T-helper 1 cell treated with Interleukin-12 subunit alpha and Interleukin-12 subunit beta and Interleukin-4 antibody, amounts not matched to agents 30 μg/mL and 1 μg/mL, for 36 hours (primary cell): ENCODE measurements around the gene EFNA2.
"Not testable (repeated sequence)": the region's sequence is repeated elsewhere in the genome, so short reads cannot be mapped to it uniquely, and the experiment has no call there.

Experiments used
- H3K27ac Mint-ChIP-seq: one replicate; pipeline ENCODE4 v1.8.0; 2021; ENCODE audit warnings: mild to moderate bottlenecking, mixed read lengths
- H3K27me3 Mint-ChIP-seq: one replicate; pipeline ENCODE4 v1.8.0; 2021; ENCODE audit warnings: low read depth, mixed read lengths
- H3K36me3 Mint-ChIP-seq: one replicate; pipeline ENCODE4 v1.8.0; 2021; ENCODE audit warnings: low read depth, mixed read lengths
- H3K4me1 Mint-ChIP-seq: one replicate; pipeline ENCODE4 v1.8.0; 2021; ENCODE audit warnings: low read depth, mixed read lengths
- H3K4me3 Mint-ChIP-seq: one replicate; pipeline ENCODE4 v1.8.0; 2021; ENCODE audit warnings: mild to moderate bottlenecking, moderate library complexity, mixed read lengths
- H3K9me3 Mint-ChIP-seq: one replicate; pipeline ENCODE4 v1.8.0; 2021; ENCODE audit warnings: mixed read lengths

EFNA2 gene

GRCh38 chr19:1332208-1332607 lies 46.5 kb downstream of the EFNA2 start:
- not testable (repeated sequence) for H3K27ac Mint-ChIP-seq, H3K36me3 Mint-ChIP-seq

GRCh38 chr19:1336079-1336684 lies 50.5 kb downstream of the EFNA2 start:
- H3K4me1 Mint-ChIP-seq, result no peaks in the 10 kb centered on the region
- H3K27me3 Mint-ChIP-seq, result no peaks in the 10 kb centered on the region
- no peak overlapping the region for H3K27ac Mint-ChIP-seq
- H3K36me3 Mint-ChIP-seq, result no peaks in the 10 kb centered on the region
- H3K4me3 Mint-ChIP-seq, result no peak overlapping the region
- H3K9me3 Mint-ChIP-seq, result no peaks in the 10 kb centered on the region

More at GRCh38 chr19:1332208-1332607, 46.5 kb downstream of the EFNA2 start:
- not testable (repeated sequence) for H3K27me3 Mint-ChIP-seq, H3K4me3 Mint-ChIP-seq, H3K4me1 Mint-ChIP-seq, H3K9me3 Mint-ChIP-seq

- H3K27ac Mint-ChIP-seq, result no peak overlapping the region
- H3K27me3 Mint-ChIP-seq, result no peaks in the 10 kb centered on the region
- H3K9me3 Mint-ChIP-seq, result no peaks in the 10 kb centered on the region
- H3K4me3 Mint-ChIP-seq, result no peak overlapping the region
- H3K36me3 Mint-ChIP-seq, result no peaks in the 10 kb centered on the region
- H3K4me1 Mint-ChIP-seq, result peaks cover 3% of the 10 kb centered on the region
These were observed 55.2 kb downstream of the EFNA2 start for GRCh38 chr19:1340681-1341469.

GRCh38 chr19:1343041-1343440 lies 57.4 kb downstream of the EFNA2 start:
- Mint-ChIP-seq H3K4me3 (no peak overlapping the region), H3K36me3 (no peaks in the 10 kb centered on the region), H3K4me1 (peaks cover 3% of the 10 kb centered on the region), H3K27ac (no peak overlapping the region), H3K27me3 (no peaks in the 10 kb centered on the region), H3K9me3 (no peaks in the 10 kb centered on the region)

GRCh38 chr19:1349211-1349610 lies 63.5 kb downstream of the EFNA2 start:
- no peak overlapping the region for H3K4me3 Mint-ChIP-seq
- no peak overlapping the region for H3K27ac Mint-ChIP-seq

GRCh38 chr19:1350867-1351266 lies 65.2 kb downstream of the EFNA2 start:
- H3K4me3 Mint-ChIP-seq, result no peak overlapping the region
- H3K36me3 Mint-ChIP-seq, result peaks cover 4% of the 10 kb centered on the region
- no peaks in the 10 kb centered on the region for H3K27me3 Mint-ChIP-seq
- H3K27ac Mint-ChIP-seq, result no peak overlapping the region
- H3K9me3 Mint-ChIP-seq, result no peaks in the 10 kb centered on the region
- H3K4me1 Mint-ChIP-seq, result peaks cover 5% of the 10 kb centered on the region

More at GRCh38 chr19:1349211-1349610, 63.5 kb downstream of the EFNA2 start:
- H3K4me1 Mint-ChIP-seq, result peaks cover 3% of the 10 kb centered on the region
- H3K27me3 Mint-ChIP-seq, result no peaks in the 10 kb centered on the region
- H3K36me3 Mint-ChIP-seq, result no peaks in the 10 kb centered on the region
- H3K9me3 Mint-ChIP-seq, result no peaks in the 10 kb centered on the region
